Vagina (tissue), 2 donors: ENCODE measurements around the gene GP1BA.

Experiments
- POLR2A ChIP-seq, 2 donors: fragments of 450-650 bp; IDR thresholded peaks; one replicate each; pipeline ENCODE4 v1.6.1; 2017; ENCODE audit warnings: antibody characterized with exemption in 2 of 2, mild to moderate bottlenecking in 2 of 2, moderate library complexity in 2 of 2
- TF ChIP-seq, protein P1 (sequence below), 3 experiments: fragments of 450-650 bp in 2 of 3; fragments of 200-600 bp in 1 of 3; sonication (generic) in 1 of 3; IDR thresholded peaks; one replicate each; pipeline ENCODE4 v1.5.1; 2017 to 2019; ENCODE audit warnings: antibody characterized with exemption in 3 of 3, mild to moderate bottlenecking in 2 of 3, moderate library complexity in 2 of 3

DNA sequence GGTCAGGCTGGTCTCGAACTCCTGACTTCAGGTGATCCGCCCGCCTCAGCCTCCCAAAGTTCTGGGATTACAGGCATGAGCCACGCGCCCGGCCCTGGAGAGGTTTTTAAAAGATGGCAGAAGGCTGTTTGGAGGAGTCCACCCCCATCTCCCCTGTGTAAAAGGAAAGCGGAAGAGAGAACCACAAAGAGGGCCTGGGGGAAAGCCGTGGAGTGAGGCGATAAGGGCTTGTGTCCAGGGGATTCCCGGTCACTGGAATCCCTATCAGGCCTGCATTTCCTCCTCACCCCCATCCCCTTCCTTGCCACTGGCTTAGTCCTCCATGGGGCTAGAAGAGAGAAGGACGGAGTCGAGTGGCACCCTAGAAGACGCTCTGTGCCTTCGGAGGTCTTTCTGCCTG lies at the start of gene GP1BA:
- TF ChIP-seq, protein P1, sequence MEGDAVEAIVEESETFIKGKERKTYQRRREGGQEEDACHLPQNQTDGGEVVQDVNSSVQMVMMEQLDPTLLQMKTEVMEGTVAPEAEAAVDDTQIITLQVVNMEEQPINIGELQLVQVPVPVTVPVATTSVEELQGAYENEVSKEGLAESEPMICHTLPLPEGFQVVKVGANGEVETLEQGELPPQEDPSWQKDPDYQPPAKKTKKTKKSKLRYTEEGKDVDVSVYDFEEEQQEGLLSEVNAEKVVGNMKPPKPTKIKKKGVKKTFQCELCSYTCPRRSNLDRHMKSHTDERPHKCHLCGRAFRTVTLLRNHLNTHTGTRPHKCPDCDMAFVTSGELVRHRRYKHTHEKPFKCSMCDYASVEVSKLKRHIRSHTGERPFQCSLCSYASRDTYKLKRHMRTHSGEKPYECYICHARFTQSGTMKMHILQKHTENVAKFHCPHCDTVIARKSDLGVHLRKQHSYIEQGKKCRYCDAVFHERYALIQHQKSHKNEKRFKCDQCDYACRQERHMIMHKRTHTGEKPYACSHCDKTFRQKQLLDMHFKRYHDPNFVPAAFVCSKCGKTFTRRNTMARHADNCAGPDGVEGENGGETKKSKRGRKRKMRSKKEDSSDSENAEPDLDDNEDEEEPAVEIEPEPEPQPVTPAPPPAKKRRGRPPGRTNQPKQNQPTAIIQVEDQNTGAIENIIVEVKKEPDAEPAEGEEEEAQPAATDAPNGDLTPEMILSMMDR (IDR thresholded peaks at IDR 0.05): no peak
- TF ChIP-seq POLR2A (IDR thresholded peaks at IDR 0.05): no peak
